Left hindlimb (tissue), 1 donor: ENCODE data around the gene TXK.

Experiments used
- DNase-seq: peaks from one replicate; pipeline ENCODE4 v3.0.0-alpha.2; 2018

The TXK gene

GRCh38 chr4:48046059-48046458 is 88.0 kb downstream of the TXK start:
- DNase-seq = no peak

- no peak for DNase-seq
Measured at GRCh38 chr4:48044298-48044697, 89.8 kb downstream of the TXK start.

GRCh38 chr4:48043504-48043903 is 90.5 kb downstream of the TXK start:
- no peak for DNase-seq

GRCh38 chr4:48042979-48043461 is 91.0 kb downstream of the TXK start:
- DNase-seq = no peak

GRCh38 chr4:48041535-48042137 is 92.4 kb downstream of the TXK start:
- DNase-seq = no peak

GRCh38 chr4:48039561-48039960 is 94.5 kb downstream of the TXK start:
- DNase-seq = no peak

GRCh38 chr4:48038666-48039065 is 95.4 kb downstream of the TXK start:
- DNase-seq = no peak

- DNase-seq = no peak
Measured at GRCh38 chr4:48037117-48037462, 97.0 kb downstream of the TXK start.

GRCh38 chr4:48035952-48036351 is 98.1 kb downstream of the TXK start:
- no peak for DNase-seq

- no peak for DNase-seq
Measured at GRCh38 chr4:48033825-48034413, 100.1 kb downstream of the TXK start.

- no peak for DNase-seq
Measured at GRCh38 chr4:48033412-48033811, 100.6 kb downstream of the TXK start.

GRCh38 chr4:48032721-48033120 is 101.3 kb downstream of the TXK start:
- DNase-seq = no peak

- no peak for DNase-seq
Measured at GRCh38 chr4:48031802-48032525, 102.1 kb downstream of the TXK start.

- DNase-seq = no peak
Measured at GRCh38 chr4:48030470-48030869, 103.6 kb downstream of the TXK start.

- DNase-seq = no peak
Measured at GRCh38 chr4:48028696-48029095, 105.4 kb downstream of the TXK start.

- DNase-seq = no peak
Measured at GRCh38 chr4:48027653-48028052, 106.4 kb downstream of the TXK start.

GRCh38 chr4:48025005-48025404 is 109.0 kb downstream of the TXK start:
- peak; percentile 56 for DNase-seq

GRCh38 chr4:48024522-48024921 is 109.5 kb downstream of the TXK start:
- no peak for DNase-seq

GRCh38 chr4:48022192-48022799 is 111.8 kb downstream of the TXK start:
- no peak for DNase-seq

GRCh38 chr4:48021100-48021499 is 113.0 kb downstream of the TXK start:
- no peak for DNase-seq

GRCh38 chr4:48018112-48018511 is 115.9 kb downstream of the TXK start:
- DNase-seq = no peak

- peak; percentile 47 for DNase-seq
Measured at GRCh38 chr4:48017108-48017571, 116.9 kb downstream of the TXK start.
